GM23338 (cell line): ENCODE results near the gene RHOXF2.

Experiments
- EZH2 ChIP-seq: fragments of 200-600 bp; sonication (generic); IDR thresholded peaks from one replicate; pipeline ENCODE4 v1.8.0; 2017; ENCODE audit warnings: antibody characterized with exemption, mild to moderate bottlenecking, low read depth; ENCODE audit not compliant: unreplicated experiment
- EZH2phosphoT487 ChIP-seq: fragments of 200-600 bp; sonication (generic); IDR thresholded peaks from one replicate; pipeline ENCODE4 v1.8.1; 2018; ENCODE audit warnings: antibody characterized with exemption; ENCODE audit not compliant: unreplicated experiment
- NANOG ChIP-seq: IDR thresholded peaks from 2 replicates; pipeline ENCODE4 v1.6.1; 2016; ENCODE audit warnings: antibody characterized with exemption, borderline replicate concordance
- POLR2AphosphoS5 ChIP-seq: IDR thresholded peaks from 2 replicates; pipeline ENCODE4 v1.6.1; 2016; ENCODE audit warnings: antibody characterized with exemption, low read depth
- TF ChIP-seq, protein P1 (sequence below), 2 experiments: fragments of 200-600 bp in 1 of 2; sonication (generic) in 1 of 2; conservative IDR thresholded peaks; 2 replicates each; pipeline versions ENCODE4 v1.5.1 to v1.6.1; 2016 to 2017; ENCODE audit warnings: antibody characterized with exemption in 2 of 2, low read depth in 2 of 2, mild to moderate bottlenecking in 2 of 2, moderate library complexity in 1 of 2

DNA sequence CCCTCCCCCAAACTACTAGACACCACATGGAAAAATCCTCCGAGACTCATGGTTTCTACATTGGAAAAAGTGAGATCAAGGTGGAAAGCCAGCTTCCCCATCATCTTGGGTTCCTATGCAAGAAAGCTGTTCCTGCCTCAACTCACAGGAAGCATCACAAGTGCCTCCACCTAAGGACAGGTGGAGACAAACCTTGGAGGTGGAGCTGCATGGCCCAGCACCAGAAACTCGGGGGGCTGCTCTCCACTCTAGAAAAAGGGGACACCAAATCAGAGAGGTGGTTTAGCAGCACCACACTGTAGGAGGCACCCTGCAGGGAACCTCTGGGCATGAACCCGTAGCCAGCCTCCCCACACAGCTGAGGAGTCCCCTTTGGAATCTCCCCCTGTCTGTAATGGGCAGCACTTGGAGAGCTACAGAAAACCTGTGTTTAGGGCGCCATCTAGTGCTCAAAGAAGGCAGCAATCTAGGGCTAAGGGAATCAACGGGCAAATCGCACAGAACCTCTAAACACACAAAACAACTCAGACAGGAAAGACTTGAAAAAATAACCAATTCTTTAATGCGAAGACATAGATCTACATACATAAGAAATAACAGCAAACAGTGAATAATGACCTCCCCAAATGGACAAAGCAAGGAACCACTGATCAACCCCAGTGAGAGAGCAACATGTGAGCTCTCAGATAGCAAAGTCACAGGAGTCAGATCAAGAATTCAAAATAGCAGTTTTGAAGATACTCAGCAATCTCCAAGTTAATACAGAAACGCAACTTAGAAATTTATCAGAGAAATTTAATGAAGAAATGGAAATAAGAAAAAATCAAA, 55.2 kb downstream of the RHOXF2 start:
- TF ChIP-seq EZH2 (no peak), POLR2AphosphoS5 (no peak), EZH2phosphoT487 (no peak), NANOG (no peak)
- TF ChIP-seq, protein P1, sequence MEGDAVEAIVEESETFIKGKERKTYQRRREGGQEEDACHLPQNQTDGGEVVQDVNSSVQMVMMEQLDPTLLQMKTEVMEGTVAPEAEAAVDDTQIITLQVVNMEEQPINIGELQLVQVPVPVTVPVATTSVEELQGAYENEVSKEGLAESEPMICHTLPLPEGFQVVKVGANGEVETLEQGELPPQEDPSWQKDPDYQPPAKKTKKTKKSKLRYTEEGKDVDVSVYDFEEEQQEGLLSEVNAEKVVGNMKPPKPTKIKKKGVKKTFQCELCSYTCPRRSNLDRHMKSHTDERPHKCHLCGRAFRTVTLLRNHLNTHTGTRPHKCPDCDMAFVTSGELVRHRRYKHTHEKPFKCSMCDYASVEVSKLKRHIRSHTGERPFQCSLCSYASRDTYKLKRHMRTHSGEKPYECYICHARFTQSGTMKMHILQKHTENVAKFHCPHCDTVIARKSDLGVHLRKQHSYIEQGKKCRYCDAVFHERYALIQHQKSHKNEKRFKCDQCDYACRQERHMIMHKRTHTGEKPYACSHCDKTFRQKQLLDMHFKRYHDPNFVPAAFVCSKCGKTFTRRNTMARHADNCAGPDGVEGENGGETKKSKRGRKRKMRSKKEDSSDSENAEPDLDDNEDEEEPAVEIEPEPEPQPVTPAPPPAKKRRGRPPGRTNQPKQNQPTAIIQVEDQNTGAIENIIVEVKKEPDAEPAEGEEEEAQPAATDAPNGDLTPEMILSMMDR (conservative IDR thresholded peaks at IDR 0.05; ENCODE audit: low read depth in 2 of 2), result peak; percentile 69 to 79
